H1 (cell line): Measurements from ENCODE around the gene PPP4R1. TPM values are rescaled to one million over a fixed set of nuclear protein-coding genes. Genes with fewer than 3 reads are reported as not detected.

ENCODE experiments used
- CTCF ChIA-PET: fragments of 300-600 bp; sonication (Branson Sonifier 250); formaldehyde crosslinking; loops from one replicate; lab custom pipeline; 2021; ENCODE audit not compliant: partially characterized antibody; lab: Charles Lee
- POLR2A ChIA-PET: fragments of 300-600 bp; sonication (Branson Sonifier 250); formaldehyde crosslinking; loops from one replicate; lab custom pipeline; 2021; ENCODE audit warnings: inconsistent platforms; ENCODE audit not compliant: partially characterized antibody; lab: Charles Lee
- DNase-seq, 2 experiments: peaks; one replicate each; pipeline versions ENCODE4 v3.0.0 to v3.0.0-alpha.2; 2010 to 2022; ENCODE audit warnings: low spot score in 2 of 2, low read depth in 1 of 2, mixed read lengths in 1 of 2
- FAIRE-seq: peaks from 2 replicates; lab custom pipeline; 2011; peaks lifted over from hg19 to GRCh38; lab: Jason Lieb, UNC
- H2AFZ ChIP-seq: 2 replicates; pipeline ENCODE4 v1.8.1; 2012; ENCODE audit warnings: low read length, inconsistent platforms
- H2AK5ac ChIP-seq: 2 replicates; pipeline ENCODE4 v1.6.1; 2013; ENCODE audit warnings: low read depth, low read length
- H2BK120ac ChIP-seq: replicated peaks from 2 replicates; pipeline ENCODE3; 2013; ENCODE audit warnings: low read depth, low read length, inconsistent platforms
- H2BK12ac ChIP-seq: 2 replicates; pipeline ENCODE4 v1.6.1; 2013; ENCODE audit warnings: low read depth, low read length
- H2BK15ac ChIP-seq: 2 replicates; pipeline ENCODE4 v1.6.1; 2013; ENCODE audit warnings: low read length
- H2BK20ac ChIP-seq: 2 replicates; pipeline ENCODE4 v1.6.1; 2013; ENCODE audit warnings: low read length
- H2BK5ac ChIP-seq: 2 replicates; pipeline ENCODE4 v1.6.1; 2013; ENCODE audit warnings: low read depth, low read length
- H3K14ac ChIP-seq: 2 replicates; pipeline ENCODE4 v1.6.1; 2013; ENCODE audit warnings: inconsistent platforms; ENCODE audit not compliant: insufficient read length
- H3K18ac ChIP-seq: 2 replicates; pipeline ENCODE4 v1.6.1; 2013; ENCODE audit warnings: low read length; ENCODE audit errors: extremely low read depth
- H3K23ac ChIP-seq: 2 replicates; pipeline ENCODE4 v1.6.1; 2013; ENCODE audit warnings: inconsistent platforms; ENCODE audit not compliant: insufficient read length
- H3K23me2 ChIP-seq: 2 replicates; pipeline ENCODE4 v1.6.1; 2013; ENCODE audit warnings: low read depth, low read length
- H3K27ac ChIP-seq: 2 replicates; pipeline ENCODE4 v1.6.1; 2011; ENCODE audit warnings: low read depth, low read length, inconsistent platforms
- H3K27me3 ChIP-seq, 4 experiments: replicated peaks in 1 of 4; 1 replicate in 1 of 4; 2 replicates in 3 of 4; pipeline versions ENCODE4 v1.6.1 to v1.8.1; 2011 to 2013; ENCODE audit warnings: low read length in 3 of 4, mild to moderate bottlenecking in 3 of 4, inconsistent platforms in 2 of 4, mixed read lengths in 2 of 4, moderate library complexity in 1 of 4; ENCODE audit not compliant: control insufficient read depth in 3 of 4, insufficient read depth in 3 of 4; ENCODE audit errors: extremely low read depth in 1 of 4
- H3K36me3 ChIP-seq, 4 experiments: 2 replicates each; pipeline versions ENCODE4 v1.6.1 to v1.8.1; 2011 to 2013; ENCODE audit warnings: mild to moderate bottlenecking in 4 of 4, low read length in 3 of 4, moderate library complexity in 2 of 4, control low read depth in 1 of 4, inconsistent platforms in 1 of 4; ENCODE audit not compliant: insufficient read depth in 4 of 4, control insufficient read depth in 2 of 4
- H3K4ac ChIP-seq: replicated peaks from 2 replicates; pipeline ENCODE3; 2013; ENCODE audit warnings: low read length, low read depth, mixed read lengths, inconsistent platforms; ENCODE audit not compliant: insufficient read length
- H3K4me1 ChIP-seq, 4 experiments: replicated peaks in 1 of 4; 1 replicate in 1 of 4; 2 replicates in 3 of 4; pipeline versions ENCODE4 v1.6.1 to v1.8.1; 2011 to 2013; ENCODE audit warnings: low read length in 3 of 4, inconsistent platforms in 2 of 4, mixed read lengths in 1 of 4; ENCODE audit not compliant: insufficient read depth in 4 of 4, control insufficient read depth in 3 of 4
- H3K4me2 ChIP-seq, 2 experiments: 2 replicates each; pipeline versions ENCODE4 v1.6.1 to v1.8.1; 2011 to 2013; ENCODE audit warnings: low read depth in 2 of 2, low read length in 2 of 2, control low read depth in 1 of 2, inconsistent platforms in 1 of 2, mild to moderate bottlenecking in 1 of 2; ENCODE audit not compliant: insufficient read depth in 1 of 2
- H3K4me3 ChIP-seq, 4 experiments: fragments of 200-600, 300-600 bp in 1 of 4; sonication (generic), shearing (Covaris generic), sonication (Bioruptor Twin) in 1 of 4; 2 replicates each; pipeline versions ENCODE4 v1.5.1 to v1.8.1; 2011 to 2016; ENCODE audit warnings: low read length in 4 of 4, low read depth in 3 of 4, control low read depth in 2 of 4, inconsistent platforms in 2 of 4, mild to moderate bottlenecking in 2 of 4, mixed read lengths in 1 of 4, moderate library complexity in 1 of 4; ENCODE audit not compliant: insufficient read depth in 2 of 4; ENCODE audit errors: extremely low read depth in 1 of 4
- H3K56ac ChIP-seq: replicated peaks from 2 replicates; pipeline ENCODE3; 2013; ENCODE audit warnings: low read depth, mild to moderate bottlenecking, mixed read lengths, low read length, inconsistent platforms; ENCODE audit not compliant: insufficient read length
- H3K79me1 ChIP-seq: 2 replicates; pipeline ENCODE4 v1.6.1; 2013; ENCODE audit warnings: low read depth, low read length, control low read depth
- H3K79me2 ChIP-seq, 2 experiments: 2 replicates each; pipeline versions ENCODE4 v1.6.1 to v1.8.1; 2012 to 2013; ENCODE audit warnings: low read length in 2 of 2, mild to moderate bottlenecking in 2 of 2, inconsistent platforms in 1 of 2; ENCODE audit not compliant: insufficient read depth in 2 of 2, control insufficient read depth in 1 of 2
- H3K9ac ChIP-seq, 4 experiments: replicated peaks in 1 of 4; 1 replicate in 1 of 4; 2 replicates in 3 of 4; pipeline versions ENCODE4 v1.6.1 to v1.8.1; 2011 to 2013; ENCODE audit warnings: low read depth in 3 of 4, low read length in 3 of 4, control low read depth in 2 of 4, mild to moderate bottlenecking in 2 of 4, moderate library complexity in 2 of 4, inconsistent platforms in 1 of 4; ENCODE audit errors: extremely low read depth in 1 of 4
- H3K9me3 ChIP-seq, 2 experiments: 2 replicates each; pipeline versions ENCODE4 v1.6.1 to v1.8.1; 2012 to 2013; ENCODE audit warnings: mild to moderate bottlenecking in 2 of 2, moderate library complexity in 2 of 2, control low read depth in 1 of 2, inconsistent platforms in 1 of 2, low read depth in 1 of 2, low read length in 1 of 2, mixed read lengths in 1 of 2; ENCODE audit not compliant: insufficient read depth in 2 of 2
- H4K20me1 ChIP-seq, 2 experiments: replicated peaks in 1 of 2; 2 replicates each; pipeline versions ENCODE3 to v1.8.1; 2011 to 2013; ENCODE audit warnings: inconsistent platforms in 2 of 2, low read length in 2 of 2, mild to moderate bottlenecking in 1 of 2; ENCODE audit not compliant: insufficient read depth in 2 of 2, control insufficient read depth in 1 of 2
- H4K5ac ChIP-seq: 2 replicates; pipeline ENCODE4 v1.6.1; 2013; ENCODE audit warnings: low read length, low read depth, mixed read lengths, inconsistent platforms; ENCODE audit not compliant: insufficient read length
- H4K8ac ChIP-seq: 2 replicates; pipeline ENCODE4 v1.8.0; 2013; ENCODE audit warnings: mild to moderate bottlenecking, moderate library complexity, low read length, inconsistent platforms; ENCODE audit not compliant: insufficient read depth; ENCODE audit errors: extremely low read depth
- H4K91ac ChIP-seq: replicated peaks from 2 replicates; pipeline ENCODE3; 2013; ENCODE audit warnings: low read length, mixed read lengths, inconsistent platforms; ENCODE audit not compliant: insufficient read length
- WGBS, 2 experiments: shearing (Covaris generic) in 1 of 2; methylation state at CpG; one replicate each; pipeline versions ENCODE4 v1.1.6 to v1.1.7; 2013 to 2015; ENCODE audit warnings: low lambda C conversion rate in 2 of 2, mixed read lengths in 2 of 2, inconsistent platforms in 1 of 2, low coverage in 1 of 2, missing lambda C conversion rate in 1 of 2; ENCODE audit not compliant: insufficient replicate concordance in 2 of 2, insufficient coverage in 1 of 2, insufficient read length in 1 of 2; ENCODE audit errors: extremely low coverage in 1 of 2, missing lambda C conversion rate in 1 of 2; 5-methylcytosine and 5-hydroxymethylcytosine counted together
- polyA plus RNA-seq, 7 experiments: library from polyadenylated mRNA; depleted of rRNA in 3 of 7; stranded (reverse) in 5 of 7; unstranded in 2 of 7; fragments of >200 nt in 5 of 7; fragments of 200-250 nt in 2 of 7; gene quantifications; 1 replicate in 5 of 7; 2 replicates in 1 of 7; 4 replicates in 1 of 7; pipeline versions ENCODE4 v1.2.1 to v1.2.3, GENCODE V29; 2011 to 2013; ENCODE audit warnings: missing spikeins in 2 of 7, mixed read lengths in 2 of 7
- total RNA-seq: library from RNA; stranded (reverse); fragmentation: NEBNext Ultra II Directional; extraction: Animal tissue kit (Norgen Biotek cat#: 25700); gene quantifications from 2 replicates; pipeline ENCODE4 v1.2.1, GENCODE V29; 2021
- TF ChIP-seq, protein P1 (sequence below): IDR thresholded peaks from 2 replicates; pipeline ENCODE4 v1.6.1; 2012; ENCODE audit warnings: inconsistent platforms

PPP4R1 gene
- total and polyA plus RNA-seq, 2 of the 8 experiments (the other 6 are each of a cell fraction or from before 2014, with no cell fraction given), result 67.4 to 96.1 TPM

- peaks cover 14 to 36% (median 31%) of the 10 kb centered on the region in 4 experiments; a peak in 7 of 8 replicates for H3K36me3 ChIP-seq
- TF ChIP-seq, protein P1, sequence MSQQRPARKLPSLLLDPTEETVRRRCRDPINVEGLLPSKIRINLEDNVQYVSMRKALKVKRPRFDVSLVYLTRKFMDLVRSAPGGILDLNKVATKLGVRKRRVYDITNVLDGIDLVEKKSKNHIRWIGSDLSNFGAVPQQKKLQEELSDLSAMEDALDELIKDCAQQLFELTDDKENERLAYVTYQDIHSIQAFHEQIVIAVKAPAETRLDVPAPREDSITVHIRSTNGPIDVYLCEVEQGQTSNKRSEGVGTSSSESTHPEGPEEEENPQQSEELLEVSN, result no peak
- 98% methylated on average over 6 of the region's 6 CpGs; no CpG with 5 or more reads in 1 of the 2 experiments for WGBS, 2 experiments
These were observed 67.9 kb downstream of the PPP4R1 start for GRCh38 chr18:9546468-9546867.

More at GRCh38 chr18:9546468-9546867, 67.9 kb downstream of the PPP4R1 start:
- no peak overlapping the region for H2BK15ac ChIP-seq
- H2BK12ac ChIP-seq, result no peak overlapping the region
- no peak overlapping the region for H3K56ac ChIP-seq
- peaks cover 0 to 4% (median 0%) of the 10 kb centered on the region in 4 experiments; a peak in 1 of 7 replicates for H3K4me1 ChIP-seq
- ChIA-PET POLR2A (no interaction called here), CTCF (no interaction called here)
- no peaks in the 10 kb centered on the region for H3K9me3 ChIP-seq
- H2AK5ac ChIP-seq, result no peak overlapping the region
- no peaks in the 10 kb centered on the region for H3K27me3 ChIP-seq
- no peak overlapping the region for H4K5ac ChIP-seq
- DNase-seq (no peak), FAIRE-seq (no peak)
- H3K79me1 ChIP-seq, result no peaks in the 10 kb centered on the region
- no peak overlapping the region for H3K4me2 ChIP-seq
- no peaks in the 10 kb centered on the region for H3K79me2 ChIP-seq
- no peak overlapping the region for H4K91ac ChIP-seq
- no peak overlapping the region for H3K23ac ChIP-seq
- H3K23me2 ChIP-seq, result peaks cover 2% of the 10 kb centered on the region; the same call in 1 of the 2 replicates
- no peak overlapping the region for H2BK20ac ChIP-seq
- H2BK5ac ChIP-seq, result no peak overlapping the region
- H3K14ac ChIP-seq, result no peak overlapping the region
- H3K9ac ChIP-seq, result no peak overlapping the region
- H3K4me3 ChIP-seq, result no peak overlapping the region
- no peak overlapping the region for H3K4ac ChIP-seq
- H2BK120ac ChIP-seq, result no peak overlapping the region
- H3K27ac ChIP-seq, result no peak overlapping the region
- peaks cover 3% of the 10 kb centered on the region in 2 experiments for H4K20me1 ChIP-seq
- H3K18ac ChIP-seq, result no peak overlapping the region
- no peak overlapping the region for H2AFZ ChIP-seq
- no peak overlapping the region for H4K8ac ChIP-seq
